HUDEP-2 (cell line): ENCODE measurements around the gene INF2.

ENCODE experiments used
- DNase-seq, 76 experiments: peaks; one replicate each; lab custom pipeline; 2025; ENCODE audit not compliant: unreplicated experiment in 76 of 76; lab: John Stamatoyannopoulos, UW

The INF2 gene

GRCh38 chr14:104745431-104745830 lies 56.0 kb downstream of the INF2 start:
- DNase-seq = no peak

- no peak for DNase-seq
Measured at GRCh38 chr14:104746071-104746545, 56.7 kb downstream of the INF2 start.

- DNase-seq = no peak
Measured at GRCh38 chr14:104746934-104747481, 57.6 kb downstream of the INF2 start.

GRCh38 chr14:104747876-104748275 lies 58.5 kb downstream of the INF2 start:
- no peak for DNase-seq

GRCh38 chr14:104749111-104749649 lies 59.8 kb downstream of the INF2 start:
- no peak for DNase-seq

- no peak for DNase-seq
Measured at GRCh38 chr14:104750056-104750752, 60.8 kb downstream of the INF2 start.

GRCh38 chr14:104750753-104751057 lies 61.3 kb downstream of the INF2 start:
- DNase-seq = peak in 20 of 76 experiments; percentile 6 to 36 (median 20)

- no peak for DNase-seq
Measured at GRCh38 chr14:104751539-104752422, 62.4 kb downstream of the INF2 start.

- DNase-seq = peak in 2 of 76 experiments; percentile 58 to 93
Measured at GRCh38 chr14:104752423-104752734, 63.0 kb downstream of the INF2 start.

- DNase-seq = peak in 75 of 76 experiments; percentile 79 to 100 (median 99)
Measured at GRCh38 chr14:104752735-104753527, 63.5 kb downstream of the INF2 start, which contains the start of gene SIVA1. TSS of gene SIVA1 (plus strand) at chr14:104753147. CDS start at chr14:104753202, 55 bp downstream.

GRCh38 chr14:104753528-104754212 lies 64.3 kb downstream of the INF2 start:
- DNase-seq = peak in 1 of 76 experiments; percentile 12

- no peak for DNase-seq
Measured at GRCh38 chr14:104754213-104754851, 64.9 kb downstream of the INF2 start.

- no peak for DNase-seq
Measured at GRCh38 chr14:104755621-104756020, 66.2 kb downstream of the INF2 start.

- no peak for DNase-seq
Measured at GRCh38 chr14:104756477-104757237, 67.2 kb downstream of the INF2 start.

GRCh38 chr14:104757238-104757585 lies 67.8 kb downstream of the INF2 start:
- DNase-seq = no peak

- DNase-seq = no peak
Measured at GRCh38 chr14:104757681-104758392, 68.4 kb downstream of the INF2 start.

GRCh38 chr14:104758981-104759969 lies 69.9 kb downstream of the INF2 start:
- DNase-seq = no peak
